ENCODE data around the gene TUBB4B.
"Not testable (repeated sequence)": the region's sequence is repeated elsewhere in the genome, so short reads cannot be mapped to it uniquely, and the experiment has no call there.

Gene TUBB4B

DNA sequence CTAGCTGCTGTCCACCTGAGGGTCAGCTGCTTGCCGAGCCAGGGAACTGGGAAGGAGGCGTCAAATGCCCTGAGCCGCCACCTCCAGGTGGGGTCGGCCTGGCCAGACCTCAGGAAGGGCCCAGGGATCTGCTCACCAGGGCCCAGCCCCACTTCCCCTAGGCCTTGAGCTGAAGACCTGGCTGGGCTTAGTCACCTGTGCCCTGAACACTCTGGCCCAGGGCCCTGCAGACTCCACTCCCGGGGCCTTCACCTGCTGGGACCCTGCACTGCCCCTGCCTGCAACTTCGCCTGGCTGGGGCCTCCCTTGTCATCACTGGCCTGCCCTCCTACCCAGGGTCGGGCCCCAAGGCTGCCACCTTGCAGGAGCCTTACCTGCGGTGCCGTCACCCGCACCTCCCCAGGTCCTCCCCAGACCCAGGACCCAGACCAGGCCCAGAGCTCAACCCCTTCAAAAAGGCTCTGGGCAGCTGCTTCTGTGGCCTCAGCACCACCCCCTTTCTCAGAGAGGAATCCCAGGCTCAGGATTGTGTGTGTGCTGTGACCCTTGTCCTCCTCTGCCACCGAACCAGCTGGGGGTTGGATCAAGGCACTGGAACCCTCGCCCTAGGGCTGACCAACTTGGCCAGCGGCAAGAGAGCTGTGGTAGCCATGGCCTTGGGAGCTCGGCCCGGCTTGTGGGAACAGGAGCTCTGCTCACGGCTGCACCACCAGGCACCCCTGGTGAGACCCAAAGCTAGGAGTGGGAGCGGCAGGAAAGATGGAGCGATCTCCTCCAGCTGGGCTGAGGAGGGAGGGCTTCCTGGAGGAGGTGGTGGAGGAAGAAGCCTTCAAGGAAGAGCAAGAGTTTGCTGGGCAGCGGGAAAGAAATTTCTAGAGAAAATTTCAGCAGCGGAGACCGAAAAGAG is 12.9 kb downstream of the TUBB4B start:
- no peak for DNase-seq

DNA sequence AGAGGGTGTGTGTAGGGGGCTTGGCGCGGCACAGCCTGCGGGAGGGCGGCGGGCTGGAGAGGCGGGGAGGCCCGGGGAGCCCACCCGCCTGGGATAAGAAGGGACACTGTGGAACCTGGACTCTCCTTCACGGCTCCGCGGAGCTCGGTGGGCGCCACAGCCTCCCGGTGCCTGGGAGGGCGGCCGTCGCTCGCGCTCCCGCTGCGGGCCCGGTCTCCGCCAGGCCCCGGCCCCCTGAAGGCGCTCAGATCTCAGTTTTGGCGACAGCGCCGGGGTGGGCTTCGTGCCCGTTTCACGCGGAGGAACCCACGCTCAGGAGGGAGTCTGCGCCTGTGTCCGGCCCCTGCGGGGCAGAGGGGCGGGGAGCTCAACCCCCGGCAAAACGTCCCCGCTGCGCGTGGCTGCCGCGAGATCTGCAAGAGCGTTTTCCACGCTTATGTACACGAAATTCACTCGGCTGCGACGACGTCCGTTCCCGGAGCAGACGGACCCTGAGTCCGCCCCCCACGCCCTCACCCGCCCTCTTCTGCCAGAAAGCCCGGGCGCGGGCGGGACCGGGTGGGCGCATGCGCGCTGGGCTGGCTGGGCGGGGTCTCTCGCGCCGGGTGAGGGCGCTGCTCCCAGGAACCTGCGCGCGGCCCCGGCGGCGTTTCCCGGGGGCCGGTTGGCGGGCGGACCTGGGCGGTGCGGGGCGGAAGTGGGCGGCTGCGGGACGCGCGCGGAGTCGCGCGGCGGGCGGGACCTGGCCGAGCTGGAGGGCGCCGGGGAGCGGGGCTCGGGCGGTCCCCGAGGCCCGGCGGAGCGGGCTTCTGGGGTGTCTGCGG is 13.7 kb downstream of the TUBB4B start, which contains the start of gene NELFB:
TSS of gene NELFB (plus strand) at position 704 of the 824 bp plus-strand sequence.
- DNase-seq = no peak

DNA sequence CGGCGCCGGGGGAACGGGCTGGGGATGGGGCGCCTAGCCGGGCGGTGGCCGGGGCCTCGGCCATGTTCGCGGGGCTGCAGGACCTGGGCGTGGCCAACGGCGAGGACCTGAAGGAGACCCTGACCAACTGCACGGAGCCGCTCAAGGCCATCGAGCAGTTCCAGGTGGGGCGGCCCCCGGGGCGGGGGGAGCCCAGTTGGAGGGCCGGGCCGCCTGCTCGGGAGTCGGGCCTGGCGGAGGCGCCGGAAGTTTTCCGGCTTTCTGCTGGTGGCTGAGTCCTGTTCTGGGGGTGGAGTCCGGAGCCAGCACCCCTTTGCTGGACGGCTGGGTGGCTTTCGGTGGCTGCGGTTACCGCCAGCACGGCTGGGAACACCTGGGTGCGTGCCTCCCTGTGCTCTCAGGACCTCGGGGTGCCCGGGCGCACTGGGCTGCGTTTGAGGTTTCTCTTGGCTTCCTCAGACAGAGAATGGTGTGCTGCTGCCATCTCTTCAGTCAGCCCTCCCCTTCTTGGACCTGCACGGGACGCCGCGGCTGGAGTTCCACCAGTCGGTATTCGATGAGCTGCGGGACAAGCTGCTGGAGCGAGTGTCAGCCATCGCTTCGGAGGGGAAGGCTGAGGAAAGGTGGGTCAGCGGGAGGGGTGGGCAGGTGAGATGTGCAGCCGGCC is 14.5 kb downstream of the TUBB4B start:
- no peak for DNase-seq

DNA sequence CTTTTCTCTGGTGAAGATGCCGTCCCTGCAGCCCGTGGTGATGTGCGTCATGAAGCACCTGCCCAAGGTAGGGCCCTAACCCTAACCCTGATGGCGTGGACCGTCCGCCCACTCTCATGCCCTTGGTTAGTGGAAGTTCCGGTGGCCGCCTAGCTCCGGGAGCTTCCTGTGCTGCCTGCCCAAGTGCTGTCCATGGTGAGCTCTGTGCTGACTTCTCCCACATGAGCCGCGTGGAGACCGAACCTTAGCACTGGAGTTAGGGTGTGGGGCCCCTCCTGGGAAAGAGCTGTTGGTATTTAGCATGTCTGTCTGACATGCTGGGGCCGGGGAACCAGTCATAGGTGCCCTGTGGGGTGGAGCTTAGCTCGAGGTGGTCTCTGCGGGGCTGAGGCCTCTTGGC is 15.3 kb downstream of the TUBB4B start:
- no peak for DNase-seq

- DNase-seq = no peak
Observed at GRCh38 chr9:137256856-137257255, 15.8 kb downstream of the TUBB4B start.

DNA sequence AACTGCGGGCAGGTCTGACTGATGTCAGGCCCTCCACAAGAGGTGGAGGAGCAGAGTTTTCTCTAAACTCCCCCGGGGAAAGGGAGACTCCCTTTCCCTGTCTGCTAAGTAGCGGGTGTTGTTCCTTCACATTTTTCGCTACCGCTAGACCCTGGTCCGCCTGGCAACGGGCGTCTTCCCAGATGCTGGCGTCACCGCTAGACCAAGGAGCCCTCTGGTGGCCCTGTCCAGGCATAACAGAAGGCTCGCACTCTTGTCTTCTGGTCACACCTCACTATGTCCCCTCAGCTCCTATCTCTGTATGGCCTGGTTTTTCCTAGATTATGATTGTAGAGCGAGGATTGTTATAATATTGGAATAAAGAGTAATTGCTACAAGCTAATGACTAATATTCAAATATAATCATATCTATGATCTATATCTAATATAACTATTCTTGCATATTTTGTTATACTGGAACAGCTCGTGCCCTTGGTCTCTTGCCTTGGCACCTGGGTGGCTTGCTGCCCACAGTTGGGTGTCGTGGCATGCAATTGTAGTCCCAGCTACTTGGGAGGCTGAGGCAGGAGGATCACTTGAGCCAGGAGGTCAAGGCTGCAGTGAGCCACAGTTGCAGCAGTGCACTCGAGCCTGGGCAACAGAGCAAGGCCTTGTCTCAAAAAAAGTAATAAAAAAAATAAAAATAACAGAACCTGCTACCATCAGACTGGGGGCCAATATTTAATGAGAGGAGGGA is 21.3 kb downstream of the TUBB4B start:
- DNase-seq = not testable (repeated sequence)

GRCh38 chr9:137262909-137263285 is 21.8 kb downstream of the TUBB4B start:
- DNase-seq = no peak

DNA sequence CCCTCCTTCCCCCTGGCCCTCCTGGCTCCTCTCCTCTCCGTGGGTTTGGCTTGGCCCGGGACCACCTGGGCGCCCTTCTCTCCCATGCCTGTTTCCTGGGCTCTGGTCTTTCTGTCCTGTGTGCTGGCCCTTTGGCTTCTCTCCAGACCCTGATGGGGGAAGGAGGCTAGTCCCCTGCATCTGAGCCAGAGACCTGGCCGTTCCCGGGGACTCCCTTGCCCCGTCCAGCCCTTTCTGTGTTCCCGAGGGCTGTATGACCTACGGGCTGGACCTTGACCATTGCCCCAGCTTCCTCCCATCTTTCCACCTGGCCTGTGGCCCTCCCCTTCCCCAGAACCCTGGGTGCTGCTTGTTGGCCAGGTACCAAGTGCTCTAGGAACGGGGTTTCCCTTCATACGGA is 22.4 kb downstream of the TUBB4B start:
- no peak for DNase-seq

GRCh38 chr9:137264067-137264466 is 23.0 kb downstream of the TUBB4B start:
- DNase-seq = no peak

- DNase-seq = no peak
Observed at GRCh38 chr9:137265496-137266161, 24.5 kb downstream of the TUBB4B start.

GRCh38 chr9:137266162-137266527 is 25.1 kb downstream of the TUBB4B start:
- DNase-seq = no peak

- DNase-seq = no peak
Observed at GRCh38 chr9:137266585-137267453, 25.7 kb downstream of the TUBB4B start.

DNA sequence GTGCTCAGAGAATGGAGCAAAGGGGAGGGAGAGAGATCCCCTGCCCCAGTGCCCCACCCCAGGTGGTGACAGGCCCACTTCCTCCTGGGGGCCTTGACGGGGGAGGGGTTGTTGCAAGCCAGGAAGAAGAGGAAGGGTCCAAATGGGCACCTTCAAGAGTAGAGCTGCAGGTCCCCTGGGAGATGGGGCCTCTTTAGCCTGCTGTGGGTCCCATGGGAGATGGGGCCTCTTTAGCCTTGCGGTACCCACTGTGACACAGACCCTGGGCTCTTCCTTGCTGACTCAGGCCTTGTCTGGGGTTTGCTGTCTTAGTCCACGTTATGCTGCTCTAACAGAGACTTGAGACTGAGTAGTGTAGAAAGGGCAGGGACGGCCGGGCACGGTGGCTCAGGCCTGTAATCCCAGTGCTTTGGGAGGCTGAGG is 26.9 kb downstream of the TUBB4B start:
- DNase-seq = no peak

- no peak for DNase-seq
Observed at GRCh38 chr9:137268538-137269201, 27.6 kb downstream of the TUBB4B start.

DNA sequence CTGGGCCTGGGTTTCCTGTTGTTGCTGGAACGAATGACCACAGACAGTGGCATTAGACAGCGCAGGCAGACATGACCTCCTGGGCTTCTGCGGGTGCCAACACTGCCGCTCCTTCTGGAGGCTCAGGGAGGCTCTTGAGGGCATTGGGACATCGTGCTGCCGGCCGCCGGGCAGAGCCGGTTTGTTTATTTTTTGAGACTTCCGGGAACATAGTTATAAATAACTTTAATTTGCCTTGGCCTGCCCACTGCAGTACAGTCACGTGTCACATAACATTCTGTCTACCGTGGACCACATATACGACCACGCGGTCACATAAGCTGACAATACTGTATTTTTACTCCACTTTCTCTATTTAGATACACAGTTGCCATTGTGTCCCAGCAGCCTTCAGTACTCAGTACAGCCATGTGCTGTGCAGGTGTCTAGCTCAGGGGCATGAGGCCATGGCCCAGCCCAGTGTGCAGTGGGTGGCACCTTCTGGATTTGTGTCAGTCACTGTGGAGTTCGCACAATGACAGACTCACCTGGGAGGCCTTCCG is 28.2 kb downstream of the TUBB4B start:
- no peak for DNase-seq

DNA sequence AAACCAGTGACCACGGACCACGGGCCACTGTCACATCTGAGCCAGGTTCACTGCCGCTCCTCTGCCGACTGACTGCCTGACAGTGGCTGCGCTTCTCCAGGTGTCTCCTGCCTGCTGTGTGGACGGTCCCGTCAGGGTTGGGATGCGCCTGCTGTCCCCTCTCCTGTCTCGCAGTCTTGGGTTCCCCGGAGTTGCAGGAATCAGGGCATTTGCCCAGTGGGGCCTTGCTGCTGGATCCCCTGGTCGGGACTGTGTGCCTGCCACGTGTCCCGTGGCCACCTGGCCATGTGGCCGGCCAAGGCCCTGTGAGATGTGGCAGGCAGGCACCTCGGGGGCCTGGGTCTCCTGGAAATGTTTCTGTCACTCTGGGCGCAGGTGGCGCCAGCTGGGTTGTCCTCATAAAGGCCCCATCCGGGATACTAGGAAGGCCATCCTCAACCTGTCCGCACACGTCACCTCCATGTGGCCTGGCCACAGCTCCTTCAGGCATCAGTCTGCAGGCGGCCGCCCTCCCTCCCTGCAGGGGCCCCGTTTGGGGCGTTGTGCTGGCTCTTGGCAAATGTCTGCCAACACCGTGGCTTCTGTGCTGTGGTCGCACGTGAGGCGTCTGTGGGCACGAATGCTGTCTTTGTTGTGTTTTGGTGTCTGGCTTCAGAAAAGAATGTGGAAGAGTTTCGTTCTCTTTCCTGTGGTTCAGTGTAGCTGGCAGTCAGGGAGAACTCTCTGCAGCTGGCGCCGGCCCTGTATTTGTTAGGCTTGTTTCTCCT is 30.0 kb downstream of the TUBB4B start:
- no peak for DNase-seq

DNA sequence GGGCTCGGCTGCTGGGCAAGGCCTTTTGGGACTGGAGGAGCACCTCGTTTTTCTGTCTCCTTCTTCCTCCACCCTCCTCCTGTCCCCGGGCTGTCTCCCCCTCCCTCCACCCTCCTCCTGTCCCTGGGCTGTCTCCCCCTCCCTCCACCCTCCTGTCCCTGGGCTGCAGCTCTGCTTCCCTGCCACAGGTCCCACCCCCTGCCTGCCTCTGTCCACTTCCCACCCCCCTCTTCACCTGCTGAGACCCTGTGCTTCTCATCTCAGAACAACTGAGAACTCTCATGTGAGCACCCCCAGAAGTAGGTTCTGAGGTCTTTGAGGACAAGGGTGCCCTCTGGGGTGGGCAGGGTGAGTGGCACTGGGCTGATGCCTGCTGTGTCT is 30.6 kb downstream of the TUBB4B start:
- no peak for DNase-seq

- no peak for DNase-seq
Observed at GRCh38 chr9:137272241-137273094, 31.4 kb downstream of the TUBB4B start.

Data from NCI-H1694 (cell line).